Neural progenitor cell (in vitro differentiated cells): ENCODE data around the gene PRELID2.

Experiments
- EZH2 ChIP-seq: fragments of 200-600 bp; sonication (generic); IDR thresholded peaks from 2 replicates; pipeline ENCODE4 v1.6.1; 2017; ENCODE audit warnings: antibody characterized with exemption, mild to moderate bottlenecking, moderate library complexity
- EZH2phosphoT487 ChIP-seq: fragments of 200-600 bp; sonication (generic); IDR thresholded peaks from 2 replicates; pipeline ENCODE4 v1.6.1; 2017; ENCODE audit warnings: antibody characterized with exemption
- TF ChIP-seq, protein P1 (sequence below): fragments of 200-600 bp; sonication (generic); IDR thresholded peaks from 2 replicates; pipeline ENCODE4 v1.5.1; 2017; ENCODE audit warnings: antibody characterized with exemption, mild to moderate bottlenecking

DNA sequence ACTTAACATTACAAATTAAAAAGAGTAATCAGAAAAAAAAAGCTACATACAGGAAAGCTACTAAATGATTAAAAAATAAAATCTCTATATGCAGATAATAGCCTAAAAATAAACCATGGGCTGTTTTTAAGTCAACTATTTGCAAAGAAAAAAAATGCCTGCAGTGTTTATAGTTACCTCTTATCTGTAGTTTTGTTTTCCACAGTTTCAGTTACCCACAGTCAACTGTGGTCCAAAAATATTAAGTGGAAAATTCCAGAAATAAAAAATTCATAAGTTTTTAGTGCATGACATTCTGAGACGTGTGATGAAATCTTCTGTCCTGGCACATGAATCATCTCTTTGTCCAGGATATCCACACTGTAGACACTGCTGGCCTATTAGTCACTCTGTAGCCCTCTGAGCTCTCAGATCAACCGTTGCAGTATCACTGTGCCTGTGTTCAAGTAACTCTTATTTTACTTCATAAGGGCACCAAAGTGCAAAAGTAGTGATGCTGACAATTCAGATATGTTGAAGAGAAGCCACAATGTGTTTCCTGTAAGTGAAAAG, 59.2 kb downstream of the PRELID2 start:
- TF ChIP-seq, protein P1, sequence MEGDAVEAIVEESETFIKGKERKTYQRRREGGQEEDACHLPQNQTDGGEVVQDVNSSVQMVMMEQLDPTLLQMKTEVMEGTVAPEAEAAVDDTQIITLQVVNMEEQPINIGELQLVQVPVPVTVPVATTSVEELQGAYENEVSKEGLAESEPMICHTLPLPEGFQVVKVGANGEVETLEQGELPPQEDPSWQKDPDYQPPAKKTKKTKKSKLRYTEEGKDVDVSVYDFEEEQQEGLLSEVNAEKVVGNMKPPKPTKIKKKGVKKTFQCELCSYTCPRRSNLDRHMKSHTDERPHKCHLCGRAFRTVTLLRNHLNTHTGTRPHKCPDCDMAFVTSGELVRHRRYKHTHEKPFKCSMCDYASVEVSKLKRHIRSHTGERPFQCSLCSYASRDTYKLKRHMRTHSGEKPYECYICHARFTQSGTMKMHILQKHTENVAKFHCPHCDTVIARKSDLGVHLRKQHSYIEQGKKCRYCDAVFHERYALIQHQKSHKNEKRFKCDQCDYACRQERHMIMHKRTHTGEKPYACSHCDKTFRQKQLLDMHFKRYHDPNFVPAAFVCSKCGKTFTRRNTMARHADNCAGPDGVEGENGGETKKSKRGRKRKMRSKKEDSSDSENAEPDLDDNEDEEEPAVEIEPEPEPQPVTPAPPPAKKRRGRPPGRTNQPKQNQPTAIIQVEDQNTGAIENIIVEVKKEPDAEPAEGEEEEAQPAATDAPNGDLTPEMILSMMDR, result no peak
- TF ChIP-seq EZH2phosphoT487, result no peak
- no peak for TF ChIP-seq EZH2
